DMS53 (cell line): ENCODE measurements around the gene MCC.

Experiments used
- DNase-seq: peaks from one replicate; lab custom pipeline; 2025; lab: John Stamatoyannopoulos, UW

Gene MCC

GRCh38 chr5:113110117-113110516, 378.1 kb downstream of the MCC start:
- no peak for DNase-seq

GRCh38 chr5:113109344-113109743, 378.9 kb downstream of the MCC start:
- DNase-seq = no peak

- no peak for DNase-seq
Measured at GRCh38 chr5:113108485-113108884, 379.8 kb downstream of the MCC start.

GRCh38 chr5:113106821-113107220, 381.4 kb downstream of the MCC start:
- DNase-seq = no peak

- no peak for DNase-seq
Measured at GRCh38 chr5:113105693-113106280, 382.5 kb downstream of the MCC start.

- DNase-seq = no peak
Measured at GRCh38 chr5:113103330-113103729, 384.9 kb downstream of the MCC start.

GRCh38 chr5:113102121-113102531, 386.1 kb downstream of the MCC start:
- DNase-seq = no peak

GRCh38 chr5:113100981-113101380, 387.3 kb downstream of the MCC start:
- no peak for DNase-seq

GRCh38 chr5:113099822-113100221, 388.4 kb downstream of the MCC start:
- peak; percentile 6 for DNase-seq

GRCh38 chr5:113098378-113098777, 389.9 kb downstream of the MCC start:
- no peak for DNase-seq

- no peak for DNase-seq
Measured at GRCh38 chr5:113095831-113096230, 392.4 kb downstream of the MCC start.

- peak; percentile 5 for DNase-seq
Measured at GRCh38 chr5:113093558-113093957, 394.7 kb downstream of the MCC start.

- no peak for DNase-seq
Measured at GRCh38 chr5:113092683-113093082, 395.6 kb downstream of the MCC start.

- DNase-seq = no peak
Measured at GRCh38 chr5:113091622-113092021, 396.6 kb downstream of the MCC start.

GRCh38 chr5:113090336-113091106, 397.7 kb downstream of the MCC start:
- no peak for DNase-seq

- DNase-seq = no peak
Measured at GRCh38 chr5:113089653-113090335, 398.5 kb downstream of the MCC start.

GRCh38 chr5:113087976-113088514, 400.2 kb downstream of the MCC start:
- DNase-seq = no peak

- peak; percentile 40 for DNase-seq
Measured at GRCh38 chr5:113085880-113086409, 402.3 kb downstream of the MCC start.

GRCh38 chr5:113085084-113085414, 403.2 kb downstream of the MCC start:
- no peak for DNase-seq

- DNase-seq = peak; percentile 14
Measured at GRCh38 chr5:113084402-113085083, 403.7 kb downstream of the MCC start.

GRCh38 chr5:113083481-113083880, 404.8 kb downstream of the MCC start:
- no peak for DNase-seq

- DNase-seq = no peak
Measured at GRCh38 chr5:113082547-113082905, 405.7 kb downstream of the MCC start.
